GM12874 (cell line): ENCODE measurements around the gene ZXDC.

Source experiments
- TF ChIP-seq, protein P1 (sequence below): IDR thresholded peaks from 2 replicates; pipeline ENCODE4 v1.5.1; 2011; ENCODE audit warnings: low read depth, mild to moderate bottlenecking, control low read depth, low read length, moderate library complexity; ENCODE audit not compliant: insufficient read depth

ZXDC gene

DNA sequence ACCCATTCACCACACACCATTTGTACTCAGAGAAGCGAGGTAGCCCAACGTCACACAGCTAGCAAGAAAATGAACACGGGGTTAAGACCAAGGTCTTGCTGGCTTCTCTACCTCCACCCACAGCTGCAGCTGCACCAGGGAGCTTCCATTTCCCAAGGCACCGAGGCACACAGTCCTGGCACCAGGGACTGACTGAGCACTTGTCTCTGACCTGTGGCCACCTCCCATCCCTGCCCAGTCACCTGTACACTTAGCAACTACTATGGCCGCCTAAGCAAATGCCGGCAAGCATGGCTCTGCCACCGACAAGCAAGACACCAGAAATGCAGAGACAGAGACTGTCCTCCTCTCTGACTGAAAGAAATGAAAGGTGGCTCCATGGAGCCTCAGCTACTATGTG is 15.3 kb downstream of the ZXDC start:
- TF ChIP-seq, protein P1, sequence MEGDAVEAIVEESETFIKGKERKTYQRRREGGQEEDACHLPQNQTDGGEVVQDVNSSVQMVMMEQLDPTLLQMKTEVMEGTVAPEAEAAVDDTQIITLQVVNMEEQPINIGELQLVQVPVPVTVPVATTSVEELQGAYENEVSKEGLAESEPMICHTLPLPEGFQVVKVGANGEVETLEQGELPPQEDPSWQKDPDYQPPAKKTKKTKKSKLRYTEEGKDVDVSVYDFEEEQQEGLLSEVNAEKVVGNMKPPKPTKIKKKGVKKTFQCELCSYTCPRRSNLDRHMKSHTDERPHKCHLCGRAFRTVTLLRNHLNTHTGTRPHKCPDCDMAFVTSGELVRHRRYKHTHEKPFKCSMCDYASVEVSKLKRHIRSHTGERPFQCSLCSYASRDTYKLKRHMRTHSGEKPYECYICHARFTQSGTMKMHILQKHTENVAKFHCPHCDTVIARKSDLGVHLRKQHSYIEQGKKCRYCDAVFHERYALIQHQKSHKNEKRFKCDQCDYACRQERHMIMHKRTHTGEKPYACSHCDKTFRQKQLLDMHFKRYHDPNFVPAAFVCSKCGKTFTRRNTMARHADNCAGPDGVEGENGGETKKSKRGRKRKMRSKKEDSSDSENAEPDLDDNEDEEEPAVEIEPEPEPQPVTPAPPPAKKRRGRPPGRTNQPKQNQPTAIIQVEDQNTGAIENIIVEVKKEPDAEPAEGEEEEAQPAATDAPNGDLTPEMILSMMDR: no peak

DNA sequence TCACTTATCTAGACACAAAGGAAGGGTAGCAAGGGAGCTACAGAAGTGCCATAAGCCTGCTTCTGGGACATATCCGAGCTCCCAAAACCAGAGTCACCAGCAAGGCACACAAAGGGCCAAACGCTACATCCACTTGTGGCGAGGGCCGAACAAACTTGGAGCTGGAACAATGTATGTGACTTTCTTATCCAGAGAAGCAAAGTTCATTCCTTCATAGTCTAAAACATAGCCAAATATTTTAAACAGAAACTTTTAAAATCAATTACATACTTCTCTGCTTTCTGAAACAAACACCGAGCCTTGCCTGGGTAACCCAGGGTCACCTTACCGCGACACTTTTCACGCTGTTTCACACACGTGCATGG is 15.9 kb downstream of the ZXDC start:
- TF ChIP-seq, protein P1: no peak

DNA sequence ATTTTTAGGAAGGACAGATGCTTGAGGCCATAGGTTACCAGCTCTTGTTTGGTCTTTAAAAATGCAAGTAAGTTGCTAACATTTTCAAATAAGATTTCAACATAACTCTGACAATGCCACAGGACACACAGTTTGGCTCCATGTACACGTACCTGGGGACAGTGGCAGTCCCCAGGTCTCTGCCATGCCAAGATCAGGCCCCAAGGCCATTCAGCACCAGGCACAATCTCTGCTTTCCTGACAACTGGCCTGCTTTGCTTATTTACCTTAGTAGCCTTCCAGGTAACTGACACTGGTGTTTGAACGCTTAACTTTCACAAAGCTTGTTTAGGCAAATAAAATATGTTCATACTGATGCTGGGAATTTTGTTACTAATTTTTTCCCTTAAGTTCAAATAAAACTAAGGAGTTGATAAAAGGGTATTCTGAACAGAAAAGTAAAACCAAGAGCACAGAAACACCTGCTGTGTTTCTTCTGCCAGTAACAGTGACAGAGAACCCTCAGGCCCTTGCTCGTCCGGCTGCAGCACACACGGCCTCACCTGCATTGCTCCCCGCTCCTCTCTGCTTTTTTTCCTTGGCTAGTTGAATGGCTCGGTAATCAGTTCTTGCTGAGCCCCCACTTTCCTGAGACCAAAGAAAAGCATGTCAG is 16.5 kb downstream of the ZXDC start:
- TF ChIP-seq, protein P1: no peak

DNA sequence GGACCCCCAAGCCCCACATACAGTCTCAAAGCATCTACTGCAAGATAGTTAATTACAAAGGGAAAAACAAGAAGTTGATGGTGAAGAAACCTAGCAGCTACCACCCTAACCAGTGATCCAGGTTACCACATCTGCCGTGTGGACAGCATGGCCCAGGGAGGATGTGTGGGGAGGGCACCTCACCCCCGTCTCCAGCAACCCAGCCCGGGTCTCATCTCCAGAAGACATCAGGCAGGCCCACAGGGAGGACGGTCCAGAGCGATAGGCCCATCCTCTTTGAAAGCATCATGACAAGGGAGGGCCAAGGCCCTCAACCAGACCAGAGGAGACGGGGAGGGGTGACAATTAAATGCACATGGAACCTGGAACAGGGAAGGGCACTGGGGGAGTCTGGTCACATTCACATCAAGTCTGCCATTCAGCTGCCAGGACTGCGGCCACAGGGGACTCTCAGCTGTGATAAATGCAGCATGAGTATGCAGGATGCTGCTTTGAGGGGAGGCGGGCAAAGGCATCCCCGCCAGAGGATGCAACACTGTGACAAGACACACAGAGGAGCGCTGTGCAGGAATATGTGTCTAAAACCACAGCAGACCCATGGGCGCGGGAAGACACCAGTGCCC is 18.8 kb downstream of the ZXDC start:
- TF ChIP-seq, protein P1: no peak

DNA sequence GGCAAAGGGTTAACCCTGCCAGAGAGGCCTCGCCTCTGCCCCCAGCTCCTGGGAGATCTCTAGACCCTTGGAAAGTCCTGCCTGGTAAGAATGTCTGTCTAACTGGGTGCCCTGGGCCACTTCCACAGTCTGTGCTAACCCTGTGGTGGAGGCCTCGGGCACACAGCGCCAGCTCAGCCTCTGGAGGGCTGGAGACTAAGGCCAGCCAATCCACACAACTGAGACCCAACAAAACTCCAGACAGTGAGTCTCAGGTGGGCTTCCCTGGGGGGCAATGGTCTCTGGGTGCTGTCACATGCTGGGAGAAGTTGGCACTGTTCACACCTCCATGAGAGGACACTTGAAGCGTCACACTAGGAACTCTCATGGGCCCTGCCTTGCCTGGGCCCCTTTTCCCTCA is 19.5 kb downstream of the ZXDC start:
- TF ChIP-seq, protein P1: no peak

DNA sequence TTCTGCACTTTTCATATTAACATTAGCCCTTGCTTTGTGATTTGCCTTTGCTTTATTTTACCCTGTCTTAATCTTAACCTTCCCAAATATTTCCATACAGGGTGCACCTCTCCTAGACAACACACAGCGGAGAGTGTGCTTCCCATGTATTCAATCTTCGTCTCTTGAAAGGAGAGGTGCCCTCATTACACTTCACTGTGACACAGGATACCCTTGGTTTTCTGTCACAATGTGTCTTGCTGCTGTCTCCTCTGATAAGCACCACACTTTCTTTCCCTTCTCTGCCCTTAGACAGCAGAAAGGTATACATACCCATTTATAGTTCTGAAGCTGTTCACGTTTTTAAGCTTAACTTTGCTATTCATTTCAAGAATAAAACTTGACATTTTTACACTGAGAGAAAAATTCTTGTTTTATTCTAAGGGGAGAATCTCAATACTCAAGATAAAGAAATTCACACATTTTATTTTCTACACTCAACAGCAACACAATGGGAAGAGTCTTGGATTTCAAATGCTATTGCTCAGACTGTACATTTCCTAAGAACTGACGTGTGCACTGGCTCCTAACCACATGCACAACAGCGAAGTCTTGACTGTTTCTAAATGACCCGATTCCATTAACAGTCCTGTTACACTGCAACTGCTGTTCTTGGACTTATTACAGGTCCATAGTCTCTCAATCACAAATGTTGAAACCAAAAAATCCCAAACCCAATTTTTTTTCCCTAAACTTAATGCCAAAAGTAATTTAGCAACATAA is 21.1 kb downstream of the ZXDC start:
- TF ChIP-seq, protein P1: no peak

DNA sequence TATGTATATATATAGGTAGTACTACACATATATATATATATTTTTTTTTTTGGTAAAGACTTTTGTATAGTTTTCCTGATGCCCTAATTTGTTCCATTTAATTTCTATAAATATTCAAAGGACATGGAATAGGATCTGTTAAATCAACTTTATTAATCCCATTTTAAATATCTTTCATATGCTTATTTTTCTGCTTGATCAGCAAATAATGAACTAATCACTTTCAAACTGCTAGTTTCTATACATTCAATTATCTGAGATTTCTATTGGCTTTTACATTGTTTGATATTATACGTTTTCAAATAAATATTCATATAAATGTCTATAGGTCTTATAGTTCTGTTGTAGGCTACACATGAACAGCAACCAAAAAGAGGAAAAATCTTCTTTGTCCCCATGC is 21.7 kb downstream of the ZXDC start:
- TF ChIP-seq, protein P1: no peak
